ENCODE results near the gene SAP30BP. TPM values are rescaled to one million over a fixed set of nuclear protein-coding genes. Genes with fewer than 3 reads are reported as not detected.

SAP30BP gene
- total and polyA plus RNA-seq, 2 experiments from 2014 or later = 44.9 to 97.9 TPM

DNA sequence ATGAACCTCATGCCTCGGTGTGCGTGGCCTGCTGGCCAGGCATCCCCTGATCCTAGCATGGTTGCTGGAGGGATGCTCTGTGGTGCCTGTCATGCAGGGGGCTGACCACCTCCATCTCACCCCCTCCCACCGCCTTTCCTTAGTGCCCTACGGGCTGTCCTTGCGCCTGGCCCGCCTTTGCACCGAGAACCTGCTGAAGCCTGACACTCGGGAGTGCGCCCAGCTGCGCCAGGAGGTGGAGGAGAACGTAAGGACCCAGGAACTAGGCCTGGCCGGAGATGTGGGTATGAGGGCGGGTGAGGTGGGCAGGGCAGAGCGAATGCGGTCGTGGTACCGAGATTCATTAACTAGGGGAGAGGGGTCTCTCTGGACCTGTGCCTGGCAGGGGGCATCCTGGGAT lies 73.1 kb downstream of the SAP30BP start:
- Histone ChIP-seq H3K27me3 (ENCODE audit: insufficient read depth) (no peaks in the 10 kb centered on the region), H3K36me3 (ENCODE audit: insufficient read depth) (no peaks in the 10 kb centered on the region), H3K4me2 (no peak overlapping the region), H3K4me3 (no peak overlapping the region), H4K20me1 (replicated peaks; ENCODE audit: insufficient read depth) (no peaks in the 10 kb centered on the region), H3F3A (replicated peaks; ENCODE audit: low read depth) (no peaks in the 10 kb centered on the region), H3K27ac (ENCODE audit: low read depth) (no peak overlapping the region), H3K4me1 (ENCODE audit: insufficient read depth) (no peaks in the 10 kb centered on the region), H2AFZ (no peak overlapping the region), H3K9me2 (ENCODE audit: insufficient read depth) (no peaks in the 10 kb centered on the region), H3K79me2 (replicated peaks; ENCODE audit: insufficient read depth) (no peaks in the 10 kb centered on the region)
- ATAC-seq (no peak), DNase-seq (ENCODE audit: low spot score) (no peak)
- Mint-ChIP-seq H3K4me3 (no peak overlapping the region), H3K36me3 (ENCODE audit: low read depth) (no peaks in the 10 kb centered on the region; the same call in 2 of the 3 replicates), H3K27ac (no peak overlapping the region), H3K9me3 (no peaks in the 10 kb centered on the region), H3K4me1 (0 out of 3 replicates have a peak, but pooled peaks cover 6% of the 10 kb centered on the region), H3K27me3 (ENCODE audit: insufficient read depth, low read depth, poor library complexity) (peaks cover 6% of the 10 kb centered on the region)
- no peak for TF ChIP-seq POLR2AphosphoS5 (IDR thresholded peaks at IDR 0.05; ENCODE audit: low read depth)
- no peak for TF ChIP-seq NANOG (IDR thresholded peaks at IDR 0.05; ENCODE audit: borderline replicate concordance)
- no peak for TF ChIP-seq CREB1 (CRISPR knock-in tag; IDR thresholded peaks at IDR 0.05; ENCODE audit: low read depth)

DNA sequence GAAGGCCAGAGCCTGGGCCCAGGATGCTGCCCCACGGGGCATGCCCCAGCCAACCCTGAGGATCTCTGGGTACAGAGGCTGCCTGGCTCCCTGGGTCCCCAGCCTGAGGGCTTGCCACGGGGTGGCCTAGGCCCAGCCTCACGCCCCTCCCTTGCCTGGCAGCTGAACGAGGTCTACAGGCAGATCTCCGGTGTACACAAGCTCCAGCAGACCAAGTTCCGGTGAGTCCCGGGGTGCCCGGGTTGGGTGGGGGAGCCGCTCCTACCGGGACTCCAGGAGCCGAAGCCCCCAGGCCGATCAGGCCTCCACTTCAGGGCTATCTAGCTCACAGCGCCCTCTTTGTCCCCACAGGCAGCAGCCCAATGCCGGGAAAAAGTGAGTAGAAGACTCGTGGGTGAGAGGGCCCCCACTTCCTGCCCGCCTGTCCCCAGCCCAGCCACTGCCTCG lies 73.5 kb downstream of the SAP30BP start:
- Histone ChIP-seq H3K79me2 (replicated peaks; ENCODE audit: insufficient read depth) (no peaks in the 10 kb centered on the region), H3K36me3 (ENCODE audit: insufficient read depth) (no peaks in the 10 kb centered on the region), H3K27me3 (ENCODE audit: insufficient read depth) (no peaks in the 10 kb centered on the region), H3K9me2 (ENCODE audit: insufficient read depth) (no peaks in the 10 kb centered on the region), H3K4me1 (ENCODE audit: insufficient read depth) (no peaks in the 10 kb centered on the region), H3F3A (replicated peaks; ENCODE audit: low read depth) (no peaks in the 10 kb centered on the region), H4K20me1 (replicated peaks; ENCODE audit: insufficient read depth) (no peaks in the 10 kb centered on the region), H3K4me2 (no peak overlapping the region), H3K27ac (ENCODE audit: low read depth) (no peak overlapping the region), H2AFZ (no peak overlapping the region), H3K4me3 (no peak overlapping the region)
- Mint-ChIP-seq H3K9me3 (no peaks in the 10 kb centered on the region), H3K36me3 (ENCODE audit: low read depth) (no peaks in the 10 kb centered on the region; the same call in 2 of the 3 replicates), H3K4me3 (no peak overlapping the region), H3K27me3 (ENCODE audit: insufficient read depth, low read depth, poor library complexity) (peaks cover 6% of the 10 kb centered on the region), H3K4me1 (0 out of 3 replicates have a peak, but pooled peaks cover 6% of the 10 kb centered on the region), H3K27ac (no peak overlapping the region)
- ATAC-seq (peak; percentile 45), DNase-seq (ENCODE audit: low spot score) (no peak)
- TF ChIP-seq, protein P1, sequence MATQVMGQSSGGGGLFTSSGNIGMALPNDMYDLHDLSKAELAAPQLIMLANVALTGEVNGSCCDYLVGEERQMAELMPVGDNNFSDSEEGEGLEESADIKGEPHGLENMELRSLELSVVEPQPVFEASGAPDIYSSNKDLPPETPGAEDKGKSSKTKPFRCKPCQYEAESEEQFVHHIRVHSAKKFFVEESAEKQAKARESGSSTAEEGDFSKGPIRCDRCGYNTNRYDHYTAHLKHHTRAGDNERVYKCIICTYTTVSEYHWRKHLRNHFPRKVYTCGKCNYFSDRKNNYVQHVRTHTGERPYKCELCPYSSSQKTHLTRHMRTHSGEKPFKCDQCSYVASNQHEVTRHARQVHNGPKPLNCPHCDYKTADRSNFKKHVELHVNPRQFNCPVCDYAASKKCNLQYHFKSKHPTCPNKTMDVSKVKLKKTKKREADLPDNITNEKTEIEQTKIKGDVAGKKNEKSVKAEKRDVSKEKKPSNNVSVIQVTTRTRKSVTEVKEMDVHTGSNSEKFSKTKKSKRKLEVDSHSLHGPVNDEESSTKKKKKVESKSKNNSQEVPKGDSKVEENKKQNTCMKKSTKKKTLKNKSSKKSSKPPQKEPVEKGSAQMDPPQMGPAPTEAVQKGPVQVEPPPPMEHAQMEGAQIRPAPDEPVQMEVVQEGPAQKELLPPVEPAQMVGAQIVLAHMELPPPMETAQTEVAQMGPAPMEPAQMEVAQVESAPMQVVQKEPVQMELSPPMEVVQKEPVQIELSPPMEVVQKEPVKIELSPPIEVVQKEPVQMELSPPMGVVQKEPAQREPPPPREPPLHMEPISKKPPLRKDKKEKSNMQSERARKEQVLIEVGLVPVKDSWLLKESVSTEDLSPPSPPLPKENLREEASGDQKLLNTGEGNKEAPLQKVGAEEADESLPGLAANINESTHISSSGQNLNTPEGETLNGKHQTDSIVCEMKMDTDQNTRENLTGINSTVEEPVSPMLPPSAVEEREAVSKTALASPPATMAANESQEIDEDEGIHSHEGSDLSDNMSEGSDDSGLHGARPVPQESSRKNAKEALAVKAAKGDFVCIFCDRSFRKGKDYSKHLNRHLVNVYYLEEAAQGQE (IDR thresholded peaks at IDR 0.05; ENCODE audit: unreplicated experiment) = no peak
- TF ChIP-seq EZH2 (IDR thresholded peaks at IDR 0.05; ENCODE audit: low read depth, unreplicated experiment) (no peak), POLR2AphosphoS5 (IDR thresholded peaks at IDR 0.05; ENCODE audit: low read depth) (no peak), CTCF (conservative IDR thresholded peaks at IDR 0.05; ENCODE audit: low read depth in 2 of 2) (peak; percentile 10 to 38; a peak in 2 of 4 replicates), CREB1 (CRISPR knock-in tag; IDR thresholded peaks at IDR 0.05; ENCODE audit: low read depth) (no peak)

Data from GM23338 (cell line).